Keratinocyte (primary cell): ENCODE results near the gene DNPEP. TPM values are rescaled to one million over a fixed set of nuclear protein-coding genes. Genes with fewer than 3 reads are reported as not detected.
A peak's percentile ranks its signal among the peaks of the same experiment; 100 is the strongest.

Source experiments
- DNase-seq: peaks from one replicate; pipeline ENCODE4 v3.0.0-alpha.2; 2011; ENCODE audit warnings: low read depth, missing footprints, low spot score
- FAIRE-seq: peaks from 2 replicates; lab custom pipeline; 2011; peaks lifted over from hg19 to GRCh38; lab: Jason Lieb, UNC
- H2AFZ ChIP-seq: 2 replicates; pipeline ENCODE4 v1.6.0; 2012; ENCODE audit warnings: low read length, control low read depth, inconsistent platforms; ENCODE audit not compliant: control insufficient read depth
- H3K27ac ChIP-seq: 2 replicates; pipeline ENCODE4 v1.5.1; 2011; ENCODE audit warnings: low read length; ENCODE audit not compliant: control insufficient read depth, insufficient read depth
- H3K27me3 ChIP-seq: 3 replicates; pipeline ENCODE4 v1.6.0; 2011; ENCODE audit warnings: low read length; ENCODE audit not compliant: control insufficient read depth, insufficient read depth; ENCODE audit errors: extremely low read depth
- H3K36me3 ChIP-seq, 2 experiments: 2 replicates in 1 of 2; 3 replicates in 1 of 2; pipeline ENCODE4 v1.5.1; 2011; ENCODE audit warnings: low read length in 2 of 2, mild to moderate bottlenecking in 1 of 2; ENCODE audit not compliant: control insufficient read depth in 2 of 2, insufficient read depth in 2 of 2; ENCODE audit errors: extremely low read depth in 1 of 2
- H3K4me1 ChIP-seq: 3 replicates; pipeline ENCODE4 v1.5.1; 2011; ENCODE audit warnings: low read length; ENCODE audit not compliant: control insufficient read depth, insufficient read depth; ENCODE audit errors: extremely low read depth
- H3K4me2 ChIP-seq: 3 replicates; pipeline ENCODE4 v1.6.0; 2011; ENCODE audit warnings: low read depth, low read length; ENCODE audit not compliant: control insufficient read depth, insufficient read depth; ENCODE audit errors: extremely low read depth
- H3K4me3 ChIP-seq, 3 experiments: fragments of 200-600 bp in 1 of 3; sonication (generic) in 1 of 3; 2 replicates in 2 of 3; 3 replicates in 1 of 3; pipeline ENCODE4 v1.5.1; 2011 to 2016; ENCODE audit warnings: low read length in 3 of 3, mild to moderate bottlenecking in 3 of 3, control low read depth in 2 of 3, inconsistent platforms in 1 of 3, low read depth in 1 of 3, mixed read lengths in 1 of 3, mixed run types in 1 of 3, moderate library complexity in 1 of 3; ENCODE audit not compliant: control insufficient read depth in 2 of 3, insufficient read depth in 2 of 3; ENCODE audit errors: extremely low read depth in 1 of 3
- H3K79me2 ChIP-seq: 2 replicates; pipeline ENCODE4 v1.6.0; 2012; ENCODE audit warnings: low read length; ENCODE audit not compliant: control insufficient read depth, insufficient read depth
- H3K9ac ChIP-seq: 3 replicates; pipeline ENCODE4 v1.6.0; 2011; ENCODE audit warnings: low read length; ENCODE audit not compliant: control insufficient read depth, insufficient read depth; ENCODE audit errors: extremely low read depth
- H3K9me1 ChIP-seq: 3 replicates; pipeline ENCODE4 v1.6.0; 2011; ENCODE audit warnings: low read length; ENCODE audit not compliant: control insufficient read depth, insufficient read depth; ENCODE audit errors: extremely low read depth
- H3K9me3 ChIP-seq: 2 replicates; pipeline ENCODE4 v1.5.1; 2012; ENCODE audit warnings: low read depth, low read length; ENCODE audit not compliant: control insufficient read depth
- H4K20me1 ChIP-seq: 3 replicates; pipeline ENCODE4 v1.6.0; 2011; ENCODE audit warnings: low read length; ENCODE audit not compliant: control insufficient read depth, insufficient read depth; ENCODE audit errors: extremely low read depth
- CTCF ChIP-seq, 3 experiments: IDR thresholded peaks in 1 of 3; conservative IDR thresholded peaks in 1 of 3; optimal IDR thresholded peaks in 1 of 3; 2 replicates in 2 of 3; 3 replicates in 1 of 3; pipeline versions ENCODE3 to v1.5.1; 2011; ENCODE audit warnings: low read length in 3 of 3, mild to moderate bottlenecking in 3 of 3, moderate library complexity in 2 of 3, control low read depth in 1 of 3, inconsistent platforms in 1 of 3; ENCODE audit not compliant: insufficient read depth in 2 of 3; ENCODE audit errors: extremely low read depth in 1 of 3
- EZH2 ChIP-seq: IDR thresholded peaks from one replicate; pipeline ENCODE4 v1.6.1; 2012; ENCODE audit warnings: inconsistent platforms, mild to moderate bottlenecking, low read length, moderate library complexity
- dilution Hi-C: fragments of 300-500 bp; cut with MboI; formaldehyde crosslinking; loops from one replicate; pipeline ENCODE4 v1.7.0; 2020; ENCODE audit warnings: low sequenced_read_pairs; ENCODE audit not compliant: extremely low pct_ligation_motif_present
- polyA plus RNA-seq, 5 experiments: library from polyadenylated mRNA; depleted of rRNA in 3 of 5; stranded (reverse) in 3 of 5; stranded (forward) in 1 of 5; unstranded in 1 of 5; fragments of >200 nt; gene quantifications; 1 replicate in 1 of 5; 2 replicates in 3 of 5; 3 replicates in 1 of 5; pipeline versions ENCODE4 v1.2.1 to v1.2.3, GENCODE V29; 2011 to 2012; ENCODE audit warnings: missing spikeins in 2 of 5, low read depth in 1 of 5, low replicate concordance in 1 of 5

The DNPEP gene
- polyA plus RNA-seq, 1 donor (not counting 4 experiments of a cell fraction or from before 2014, with no cell fraction given): 34.1 TPM

GRCh38 chr2:219403861-219404260, 16.1 kb upstream of the DNPEP start:
- Histone ChIP-seq H4K20me1 (no peaks in the 10 kb centered on the region), H3K36me3 (no peaks in the 10 kb centered on the region), H3K4me3 (no peak overlapping the region), H3K79me2 (no peaks in the 10 kb centered on the region), H3K4me2 (no peak overlapping the region), H3K27me3 (no peaks in the 10 kb centered on the region), H3K27ac (no peak overlapping the region), H3K4me1 (peaks cover 3% of the 10 kb centered on the region), H3K9ac (no peak overlapping the region), H3K9me1 (no peaks in the 10 kb centered on the region), H2AFZ (no peak overlapping the region), H3K9me3 (no peaks in the 10 kb centered on the region)
- FAIRE-seq (no peak), DNase-seq (no peak)
- dilution Hi-C loops: no loop called here
- TF ChIP-seq EZH2 (no peak), CTCF (optimal IDR thresholded peaks at IDR 0.05 in 1 of 3, IDR thresholded peaks at IDR 0.05 in 1 of 3, conservative IDR thresholded peaks at IDR 0.05 in 1 of 3; ENCODE audit: extremely low read depth in 1 of 3, insufficient read depth in 2 of 3, low read length in 3 of 3) (no peak)

GRCh38 chr2:219402665-219403515, 15.2 kb upstream of the DNPEP start:
- no peak overlapping the region for H3K27ac ChIP-seq
- no peaks in the 10 kb centered on the region for H3K9me1 ChIP-seq
- no peak overlapping the region for H3K4me3 ChIP-seq
- no peak for DNase-seq
- no peak overlapping the region for H2AFZ ChIP-seq
- H3K27me3 ChIP-seq: no peaks in the 10 kb centered on the region
- peaks cover 3% of the 10 kb centered on the region for H3K4me1 ChIP-seq
- no peak overlapping the region for H3K9ac ChIP-seq
- peak; percentile 83 for FAIRE-seq
- H3K4me2 ChIP-seq: no peak overlapping the region
- no peaks in the 10 kb centered on the region for H4K20me1 ChIP-seq
- TF ChIP-seq EZH2 (no peak), CTCF (optimal IDR thresholded peaks at IDR 0.05 in 1 of 3, IDR thresholded peaks at IDR 0.05 in 1 of 3, conservative IDR thresholded peaks at IDR 0.05 in 1 of 3; ENCODE audit: extremely low read depth in 1 of 3, insufficient read depth in 2 of 3, low read length in 3 of 3) (peak; percentile 83 to 94 (median 94))
- no peaks in the 10 kb centered on the region for H3K9me3 ChIP-seq
- dilution Hi-C loops: no loop called here
- H3K36me3 ChIP-seq: no peaks in the 10 kb centered on the region
- H3K79me2 ChIP-seq: no peaks in the 10 kb centered on the region
